Hematopoietic multipotent progenitor cell treated with erythropoietin and hydrocortisone succinate and interleukin-3 and kit ligand, for 15 days (in vitro differentiated cells): ENCODE data around the gene AK5.
A peak's percentile ranks its signal among the peaks of the same experiment; 100 is the strongest.
"Not testable (repeated sequence)": the region's sequence is repeated elsewhere in the genome, so short reads cannot be mapped to it uniquely, and the experiment has no call there.

Experiments used
- DNase-seq: peaks from one replicate; pipeline ENCODE4 v3.0.0-alpha.2; 2015; ENCODE audit warnings: low spot score

Gene AK5

GRCh38 chr1:77400781-77401180, 119.0 kb downstream of the AK5 start:
- DNase-seq, result no peak

- no peak for DNase-seq
Observed at GRCh38 chr1:77401384-77401783, 119.6 kb downstream of the AK5 start.

GRCh38 chr1:77405186-77405585, 123.4 kb downstream of the AK5 start:
- no peak for DNase-seq

- DNase-seq, result no peak
Observed at GRCh38 chr1:77406661-77407060, 124.8 kb downstream of the AK5 start.

GRCh38 chr1:77407738-77408375, 126.0 kb downstream of the AK5 start:
- no peak for DNase-seq

GRCh38 chr1:77408933-77409332, 127.1 kb downstream of the AK5 start:
- not testable (repeated sequence) for DNase-seq

- no peak for DNase-seq
Observed at GRCh38 chr1:77412069-77412819, 130.4 kb downstream of the AK5 start.

GRCh38 chr1:77412820-77413530, 131.2 kb downstream of the AK5 start:
- no peak for DNase-seq

GRCh38 chr1:77413541-77414335, 131.9 kb downstream of the AK5 start:
- no peak for DNase-seq

- DNase-seq, result no peak
Observed at GRCh38 chr1:77415579-77415978, 133.8 kb downstream of the AK5 start.

GRCh38 chr1:77416692-77417450, 135.1 kb downstream of the AK5 start:
- DNase-seq, result peak; percentile 4

- DNase-seq, result not testable (repeated sequence)
Observed at GRCh38 chr1:77418055-77418454, 136.2 kb downstream of the AK5 start.

GRCh38 chr1:77421504-77422233, 139.8 kb downstream of the AK5 start:
- DNase-seq, result no peak

GRCh38 chr1:77424236-77424635, 142.4 kb downstream of the AK5 start:
- no peak for DNase-seq

GRCh38 chr1:77428068-77428467, 146.2 kb downstream of the AK5 start:
- no peak for DNase-seq

- no peak for DNase-seq
Observed at GRCh38 chr1:77430966-77431690, 149.3 kb downstream of the AK5 start.

- DNase-seq, result no peak
Observed at GRCh38 chr1:77433934-77434333, 152.1 kb downstream of the AK5 start.

- no peak for DNase-seq
Observed at GRCh38 chr1:77434967-77435366, 153.1 kb downstream of the AK5 start.

- no peak for DNase-seq
Observed at GRCh38 chr1:77438236-77438913, 156.6 kb downstream of the AK5 start.
